Progenitor cell of endocrine pancreas (in vitro differentiated cells): ENCODE data around the gene RASGRF2. TPM values are rescaled to one million over a fixed set of nuclear protein-coding genes. Genes with fewer than 3 reads are reported as not detected.

Experiments used
- DNase-seq: peaks from one replicate; pipeline ENCODE4 v3.0.0; 2021; ENCODE audit warnings: low spot score; ENCODE audit not compliant: unreplicated experiment
- H3K27ac Mint-ChIP-seq: 2 replicates; pipeline ENCODE4 v1.8.0; 2021; ENCODE audit warnings: mild to moderate bottlenecking, moderate library complexity, mixed read lengths
- H3K27me3 Mint-ChIP-seq: 2 replicates; pipeline ENCODE4 v1.8.0; 2021; ENCODE audit warnings: mixed read lengths
- H3K36me3 Mint-ChIP-seq: 2 replicates; pipeline ENCODE4 v1.8.0; 2022; ENCODE audit warnings: mixed read lengths; ENCODE audit not compliant: insufficient read depth
- H3K4me1 Mint-ChIP-seq: 2 replicates; pipeline ENCODE4 v1.8.0; 2021; ENCODE audit warnings: low read depth, mixed read lengths
- H3K4me3 Mint-ChIP-seq: 2 replicates; pipeline ENCODE4 v1.8.0; 2021; ENCODE audit warnings: low read depth, mild to moderate bottlenecking, moderate library complexity, mixed read lengths
- H3K9me3 Mint-ChIP-seq: 2 replicates; pipeline ENCODE4 v1.8.0; 2021; ENCODE audit warnings: low read depth, mixed read lengths
- total RNA-seq: library from RNA; stranded (reverse); gene quantifications from 2 replicates; pipeline ENCODE4 v1.2.1, GENCODE V29; 2021
- TF ChIP-seq, protein P1 (sequence below): fragments of 200-600 bp; sonication (generic); IDR thresholded peaks from one replicate; pipeline ENCODE4 v1.5.0; 2021; ENCODE audit warnings: antibody characterized with exemption, mild to moderate bottlenecking; ENCODE audit not compliant: unreplicated experiment

The RASGRF2 gene
- total RNA-seq, 1 donor from 2014 or later, result 0.62 TPM

DNA sequence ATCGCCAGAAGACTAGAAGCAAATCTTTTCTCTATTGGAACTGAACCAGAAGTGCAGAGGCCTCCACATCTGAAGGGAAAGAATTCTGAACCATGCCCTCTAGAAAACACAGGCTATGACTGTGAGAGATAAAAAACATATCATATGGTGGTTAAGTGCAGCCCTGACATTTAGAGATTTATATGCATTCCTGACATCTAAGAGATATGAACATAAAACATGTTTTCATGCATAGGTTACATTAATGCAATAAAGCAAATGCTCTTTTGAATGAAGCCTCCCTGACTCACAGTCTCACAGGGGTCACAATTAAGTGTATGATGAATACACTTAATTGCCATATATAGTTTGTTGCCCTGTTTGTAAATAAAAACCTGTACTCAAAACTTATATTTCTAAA lies 244.0 kb downstream of the RASGRF2 start:
- no peak for DNase-seq
- TF ChIP-seq, protein P1, sequence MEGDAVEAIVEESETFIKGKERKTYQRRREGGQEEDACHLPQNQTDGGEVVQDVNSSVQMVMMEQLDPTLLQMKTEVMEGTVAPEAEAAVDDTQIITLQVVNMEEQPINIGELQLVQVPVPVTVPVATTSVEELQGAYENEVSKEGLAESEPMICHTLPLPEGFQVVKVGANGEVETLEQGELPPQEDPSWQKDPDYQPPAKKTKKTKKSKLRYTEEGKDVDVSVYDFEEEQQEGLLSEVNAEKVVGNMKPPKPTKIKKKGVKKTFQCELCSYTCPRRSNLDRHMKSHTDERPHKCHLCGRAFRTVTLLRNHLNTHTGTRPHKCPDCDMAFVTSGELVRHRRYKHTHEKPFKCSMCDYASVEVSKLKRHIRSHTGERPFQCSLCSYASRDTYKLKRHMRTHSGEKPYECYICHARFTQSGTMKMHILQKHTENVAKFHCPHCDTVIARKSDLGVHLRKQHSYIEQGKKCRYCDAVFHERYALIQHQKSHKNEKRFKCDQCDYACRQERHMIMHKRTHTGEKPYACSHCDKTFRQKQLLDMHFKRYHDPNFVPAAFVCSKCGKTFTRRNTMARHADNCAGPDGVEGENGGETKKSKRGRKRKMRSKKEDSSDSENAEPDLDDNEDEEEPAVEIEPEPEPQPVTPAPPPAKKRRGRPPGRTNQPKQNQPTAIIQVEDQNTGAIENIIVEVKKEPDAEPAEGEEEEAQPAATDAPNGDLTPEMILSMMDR, result no peak
- no peaks in the 10 kb centered on the region for H3K4me1 Mint-ChIP-seq
- H3K4me3 Mint-ChIP-seq, result no peak overlapping the region
- H3K27ac Mint-ChIP-seq, result no peak overlapping the region
- H3K27me3 Mint-ChIP-seq, result no peaks in the 10 kb centered on the region
- no peaks in the 10 kb centered on the region for H3K9me3 Mint-ChIP-seq
- H3K36me3 Mint-ChIP-seq, result no peaks in the 10 kb centered on the region

DNA sequence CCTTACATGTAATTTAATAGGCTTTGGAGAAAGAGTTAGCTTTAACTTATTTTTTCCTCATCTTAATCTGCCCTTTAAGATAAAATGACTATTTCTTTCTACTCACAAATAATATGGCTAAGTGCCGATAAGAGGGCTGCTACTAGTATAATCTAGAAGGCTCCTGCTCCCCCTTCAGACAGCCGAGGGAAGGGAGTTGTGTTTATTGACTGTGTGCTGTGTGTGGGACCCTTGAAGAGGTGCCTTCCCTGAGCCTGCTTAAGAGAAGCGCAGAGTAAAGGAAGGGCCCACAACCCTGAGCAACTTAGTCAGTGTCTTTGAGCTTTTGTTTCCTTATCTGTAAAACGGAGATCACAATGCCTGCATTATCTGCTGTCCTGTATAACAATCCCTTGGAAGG lies 244.9 kb downstream of the RASGRF2 start:
- H3K4me1 Mint-ChIP-seq, result no peaks in the 10 kb centered on the region
- TF ChIP-seq, protein P1, result no peak
- no peak overlapping the region for H3K27ac Mint-ChIP-seq
- no peak overlapping the region for H3K4me3 Mint-ChIP-seq
- no peaks in the 10 kb centered on the region for H3K27me3 Mint-ChIP-seq
- DNase-seq, result no peak
- no peaks in the 10 kb centered on the region for H3K36me3 Mint-ChIP-seq
- H3K9me3 Mint-ChIP-seq, result no peaks in the 10 kb centered on the region

DNA sequence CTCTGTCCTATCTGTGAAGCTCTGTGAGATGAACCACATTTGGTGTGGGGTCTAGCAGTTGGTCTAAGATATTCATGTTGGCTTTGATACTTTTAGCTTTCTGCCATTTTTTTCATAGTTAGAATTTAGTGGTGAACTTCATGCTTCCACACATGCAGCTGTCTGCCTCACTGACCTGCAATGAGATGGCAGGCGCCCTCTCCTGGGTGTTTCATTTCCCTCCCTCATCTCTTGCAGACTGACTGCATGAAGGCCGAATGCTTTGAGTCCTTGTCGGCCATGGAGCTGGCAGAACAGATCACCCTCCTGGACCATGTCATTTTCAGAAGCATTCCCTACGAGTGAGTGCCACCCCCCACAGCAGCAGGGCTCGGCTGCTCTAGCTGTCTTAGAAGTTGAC lies 246.8 kb downstream of the RASGRF2 start:
- TF ChIP-seq, protein P1, result no peak
- H3K4me1 Mint-ChIP-seq, result peaks cover 4% of the 10 kb centered on the region
- no peaks in the 10 kb centered on the region for H3K36me3 Mint-ChIP-seq
- H3K27me3 Mint-ChIP-seq, result no peaks in the 10 kb centered on the region
- no peak overlapping the region for H3K27ac Mint-ChIP-seq
- no peaks in the 10 kb centered on the region for H3K9me3 Mint-ChIP-seq
- no peak overlapping the region for H3K4me3 Mint-ChIP-seq
- DNase-seq, result no peak

DNA sequence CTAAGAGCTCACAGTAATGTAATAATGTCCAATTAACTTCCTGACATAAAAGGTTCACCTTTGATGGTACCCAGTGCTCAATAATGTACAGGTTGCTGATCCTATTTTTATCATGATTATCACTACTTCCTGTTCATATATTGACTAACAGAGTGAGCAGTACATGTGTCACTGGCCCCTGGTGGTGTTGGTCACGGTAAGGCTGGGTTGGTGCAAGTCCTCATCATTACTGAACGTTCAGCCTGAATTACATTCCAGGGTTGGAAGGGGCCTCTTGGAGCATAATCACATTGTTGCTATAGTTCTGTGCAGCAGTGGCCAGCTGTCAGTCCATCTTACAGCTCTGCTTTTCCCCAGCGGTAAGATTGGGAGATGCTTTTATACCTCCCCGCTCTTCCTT lies 248.7 kb downstream of the RASGRF2 start:
- TF ChIP-seq, protein P1, result no peak
- Mint-ChIP-seq H3K9me3 (no peaks in the 10 kb centered on the region), H3K4me1 (peaks cover 18% of the 10 kb centered on the region), H3K27ac (no peak overlapping the region), H3K27me3 (no peaks in the 10 kb centered on the region), H3K36me3 (no peaks in the 10 kb centered on the region), H3K4me3 (no peak overlapping the region)
- DNase-seq, result no peak

DNA sequence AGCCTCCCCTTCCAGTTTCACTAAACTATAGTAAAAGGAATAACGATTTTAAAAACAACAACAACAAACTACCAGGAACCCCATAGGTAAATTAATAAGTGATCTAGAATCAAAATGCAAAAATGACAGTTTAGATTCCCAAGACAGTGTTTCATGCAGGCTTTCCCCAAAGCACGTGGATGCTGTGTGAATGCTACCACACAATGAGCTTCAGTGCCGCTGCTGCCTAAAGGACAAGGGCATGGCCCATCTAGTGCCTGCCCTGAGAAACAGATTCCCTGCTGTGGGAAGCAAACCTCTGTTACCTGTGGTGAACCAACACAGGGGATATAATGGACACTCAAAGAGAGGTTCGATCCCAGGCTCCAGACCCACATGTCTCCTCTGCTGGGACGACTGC lies 249.2 kb downstream of the RASGRF2 start:
- TF ChIP-seq, protein P1, result no peak
- peaks cover 18% of the 10 kb centered on the region for H3K4me1 Mint-ChIP-seq
- DNase-seq, result no peak
- H3K27ac Mint-ChIP-seq, result peak overlapping the region; percentile 53
- no peaks in the 10 kb centered on the region for H3K27me3 Mint-ChIP-seq
- no peaks in the 10 kb centered on the region for H3K9me3 Mint-ChIP-seq
- no peaks in the 10 kb centered on the region for H3K36me3 Mint-ChIP-seq
- H3K4me3 Mint-ChIP-seq, result no peak overlapping the region
